GM23338 (cell line): ENCODE data around the gene VSX1.

ENCODE experiments used
- CTCF ChIP-seq, 2 experiments: fragments of 200-600 bp in 1 of 2; sonication (generic) in 1 of 2; conservative IDR thresholded peaks; 2 replicates each; pipeline versions ENCODE4 v1.5.1 to v1.6.1; 2016 to 2017; ENCODE audit warnings: antibody characterized with exemption in 2 of 2, low read depth in 2 of 2, mild to moderate bottlenecking in 2 of 2, moderate library complexity in 1 of 2
- EZH2phosphoT487 ChIP-seq: fragments of 200-600 bp; sonication (generic); IDR thresholded peaks from one replicate; pipeline ENCODE4 v1.8.1; 2018; ENCODE audit warnings: antibody characterized with exemption; ENCODE audit not compliant: unreplicated experiment

- TF ChIP-seq EZH2phosphoT487 (no peak), CTCF (conservative IDR thresholded peaks at IDR 0.05; ENCODE audit: low read depth in 2 of 2) (no peak)
Observed at GRCh38 chr20:25100914-25101313, 19.0 kb upstream of the VSX1 start.
